Fibroblast of skin of back (primary cell): ENCODE data around the gene SOX14.

Source experiments
- DNase-seq: peaks from one replicate; pipeline ENCODE4 v3.0.0-alpha.2; 2013

Gene SOX14

DNA sequence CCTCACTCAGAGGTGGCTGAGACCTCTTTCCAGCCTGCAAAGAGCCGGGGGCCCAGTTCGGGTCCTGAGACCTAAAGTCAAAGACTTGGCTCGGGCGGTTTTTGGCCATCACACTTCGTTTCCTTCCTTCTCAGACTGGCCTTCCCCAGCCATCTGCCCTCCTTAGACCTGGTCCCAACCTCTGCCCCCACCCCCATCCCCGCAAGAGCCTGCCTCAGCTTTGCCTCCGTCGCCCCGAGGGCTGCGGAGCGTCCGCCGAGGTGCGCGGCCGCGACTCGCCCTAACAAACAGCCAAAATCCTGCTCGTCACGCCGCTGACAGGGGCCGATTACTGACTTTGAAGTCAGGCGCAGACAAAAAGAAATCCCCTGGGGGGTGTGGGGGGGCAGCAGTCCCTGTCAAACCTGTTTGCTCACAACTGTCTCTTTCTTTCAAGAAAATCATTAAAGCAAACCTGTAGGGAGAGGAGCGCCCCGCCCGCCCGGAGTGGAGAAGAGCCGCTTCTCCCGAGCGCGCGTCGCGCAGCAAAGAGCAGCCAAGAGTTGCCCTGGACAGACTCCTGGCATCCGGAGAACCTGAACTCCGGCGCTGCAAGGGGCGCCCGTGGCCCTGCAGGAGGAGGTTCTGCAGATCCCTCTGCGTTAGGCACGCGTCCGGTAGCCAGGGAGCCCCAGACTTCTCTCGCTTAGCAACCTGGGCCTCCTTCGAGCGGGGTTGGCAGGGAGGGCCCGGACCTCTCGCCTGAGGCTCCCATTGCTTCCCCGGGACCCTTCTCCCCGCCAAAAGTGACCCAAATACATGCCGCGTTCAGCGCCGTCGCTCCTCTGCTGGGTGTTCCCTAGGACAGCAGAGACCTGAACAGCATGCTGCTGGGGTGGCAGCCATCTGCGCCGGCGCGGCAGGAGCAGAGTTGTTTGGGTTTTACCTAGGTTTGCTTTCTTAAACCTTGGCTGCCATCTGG lies 4.5 kb downstream of the SOX14 start:
- DNase-seq = no peak

DNA sequence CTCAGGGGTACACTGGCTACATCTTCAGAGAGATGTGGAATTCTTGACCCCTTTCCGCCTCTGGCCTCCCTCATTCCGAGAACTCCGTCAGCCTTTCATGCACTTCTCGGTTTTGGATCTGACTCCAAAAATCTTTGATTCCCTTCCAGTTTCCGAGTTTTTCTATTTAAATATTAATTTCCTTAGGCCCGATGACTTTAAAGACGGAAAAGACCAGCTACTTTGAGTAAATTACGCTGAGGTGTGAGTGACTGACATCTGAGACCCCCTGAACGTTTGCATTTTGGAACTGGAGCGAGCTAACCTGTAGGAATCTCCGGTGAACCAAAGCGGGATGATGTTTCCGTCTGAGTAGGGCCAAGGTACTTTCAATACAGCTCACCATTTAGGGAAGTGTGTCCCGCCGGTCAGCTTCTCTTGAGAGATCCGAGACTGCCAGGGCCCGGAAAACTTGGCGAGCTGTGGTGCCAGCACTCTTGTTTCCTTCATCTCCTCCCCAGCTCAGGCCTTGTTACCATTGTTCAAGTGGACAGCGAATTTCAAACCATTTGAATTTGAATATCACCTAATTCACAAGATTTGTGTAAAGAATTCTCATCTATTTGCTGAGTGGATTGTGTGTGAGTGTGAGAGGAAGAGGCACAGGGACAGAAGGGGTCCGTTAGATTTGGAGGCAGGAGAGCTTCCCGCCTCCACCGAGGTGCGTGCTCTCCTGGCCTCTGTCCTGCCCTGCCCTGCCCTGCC lies 5.4 kb downstream of the SOX14 start:
- no peak for DNase-seq

DNA sequence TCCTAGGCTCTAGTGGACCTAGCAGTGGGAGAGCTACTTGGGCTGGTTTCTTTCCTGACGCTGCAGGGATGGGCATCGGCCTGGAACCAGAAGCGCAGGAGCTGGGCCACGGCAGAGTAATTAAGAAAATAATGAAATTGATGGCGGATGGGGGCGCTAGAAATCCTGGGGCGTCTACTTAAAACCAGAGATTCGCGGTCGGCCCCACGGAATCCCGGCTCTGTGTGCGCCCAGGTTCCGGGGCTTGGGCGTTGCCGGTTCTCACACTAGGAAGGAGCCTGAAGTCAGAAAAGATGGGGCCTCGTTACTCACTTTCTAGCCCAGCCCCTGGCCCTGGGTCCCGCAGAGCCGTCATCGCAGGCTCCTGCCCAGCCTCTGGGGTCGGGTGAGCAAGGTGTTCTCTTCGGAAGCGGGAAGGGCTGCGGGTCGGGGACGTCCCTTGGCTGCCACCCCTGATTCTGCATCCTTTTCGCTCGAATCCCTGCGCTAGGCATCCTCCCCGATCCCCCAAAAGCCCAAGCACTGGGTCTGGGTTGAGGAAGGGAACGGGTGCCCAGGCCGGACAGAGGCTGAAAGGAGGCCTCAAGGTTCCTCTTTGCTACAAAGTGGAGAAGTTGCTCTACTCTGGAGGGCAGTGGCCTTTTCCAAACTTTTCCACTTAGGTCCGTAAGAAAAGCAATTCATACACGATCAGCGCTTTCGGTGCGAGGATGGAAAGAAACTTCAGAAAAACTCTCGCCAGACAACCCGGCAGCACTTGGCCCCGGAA lies 6.1 kb downstream of the SOX14 start:
- no peak for DNase-seq

DNA sequence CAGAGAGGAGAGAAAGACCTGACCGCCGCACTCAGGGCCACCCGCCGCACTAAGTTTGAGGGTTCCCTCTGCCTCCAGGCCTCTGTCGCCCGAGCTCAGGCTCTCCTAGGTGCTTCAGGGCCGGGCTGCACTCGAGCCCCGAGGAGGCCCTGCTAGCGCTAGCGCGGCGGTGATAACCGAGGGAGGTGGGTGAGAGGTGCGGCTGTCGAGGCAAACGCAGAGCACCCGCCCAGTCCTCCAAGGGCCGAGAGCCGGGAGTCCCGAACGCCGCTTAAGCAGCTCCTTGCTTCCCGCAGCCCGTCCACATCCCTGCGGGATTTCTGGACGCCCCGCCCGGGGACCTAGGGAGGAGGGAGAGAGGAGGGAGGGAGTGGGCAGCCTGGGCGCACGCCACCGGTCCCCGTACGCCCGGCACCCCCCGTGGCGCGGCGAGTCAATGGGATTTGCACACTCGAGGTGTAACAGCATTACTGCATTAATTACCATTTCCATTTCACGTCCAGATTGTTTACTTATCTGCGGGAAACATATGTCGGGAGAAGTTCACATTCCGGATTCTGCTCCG lies 6.8 kb downstream of the SOX14 start:
- no peak for DNase-seq

DNA sequence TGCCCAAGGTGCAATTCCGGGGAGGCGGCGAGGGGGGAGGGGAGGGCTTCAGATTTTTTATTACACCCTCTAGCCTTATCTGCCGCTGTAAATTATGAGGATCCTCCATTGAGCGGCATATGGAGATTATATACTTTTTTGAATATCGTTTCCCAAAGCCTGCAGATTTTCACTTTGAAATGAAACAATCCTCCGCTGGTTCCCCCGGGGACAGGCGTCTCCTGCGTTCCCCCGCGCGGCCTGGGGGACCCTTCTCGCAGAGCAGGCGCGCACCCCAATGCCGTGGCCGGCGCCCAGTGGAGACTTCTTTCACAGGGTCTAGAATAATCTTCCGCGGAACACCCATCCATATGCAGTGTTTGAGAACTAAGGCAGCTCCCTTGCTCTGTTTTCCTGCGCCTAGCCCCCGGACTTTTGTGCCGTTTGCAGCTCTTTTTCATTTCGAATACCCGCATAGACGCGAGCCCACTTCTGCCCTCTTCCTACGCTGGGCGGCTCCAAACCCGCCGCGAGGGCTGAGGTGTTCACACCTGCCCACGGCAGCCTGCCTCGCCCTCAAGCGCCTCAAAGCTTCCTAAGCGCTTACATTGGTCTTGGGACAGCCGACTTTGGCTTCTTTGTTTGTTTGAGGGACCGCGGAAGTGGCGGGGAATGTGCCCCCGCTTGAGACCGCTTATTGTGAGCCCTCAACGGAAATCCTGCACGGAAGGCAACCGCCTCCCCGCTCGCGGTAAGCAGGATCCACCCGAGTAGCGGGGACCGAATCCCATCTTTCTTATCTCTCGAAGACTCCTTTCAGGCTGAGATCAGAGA lies 7.5 kb downstream of the SOX14 start:
- DNase-seq = no peak

DNA sequence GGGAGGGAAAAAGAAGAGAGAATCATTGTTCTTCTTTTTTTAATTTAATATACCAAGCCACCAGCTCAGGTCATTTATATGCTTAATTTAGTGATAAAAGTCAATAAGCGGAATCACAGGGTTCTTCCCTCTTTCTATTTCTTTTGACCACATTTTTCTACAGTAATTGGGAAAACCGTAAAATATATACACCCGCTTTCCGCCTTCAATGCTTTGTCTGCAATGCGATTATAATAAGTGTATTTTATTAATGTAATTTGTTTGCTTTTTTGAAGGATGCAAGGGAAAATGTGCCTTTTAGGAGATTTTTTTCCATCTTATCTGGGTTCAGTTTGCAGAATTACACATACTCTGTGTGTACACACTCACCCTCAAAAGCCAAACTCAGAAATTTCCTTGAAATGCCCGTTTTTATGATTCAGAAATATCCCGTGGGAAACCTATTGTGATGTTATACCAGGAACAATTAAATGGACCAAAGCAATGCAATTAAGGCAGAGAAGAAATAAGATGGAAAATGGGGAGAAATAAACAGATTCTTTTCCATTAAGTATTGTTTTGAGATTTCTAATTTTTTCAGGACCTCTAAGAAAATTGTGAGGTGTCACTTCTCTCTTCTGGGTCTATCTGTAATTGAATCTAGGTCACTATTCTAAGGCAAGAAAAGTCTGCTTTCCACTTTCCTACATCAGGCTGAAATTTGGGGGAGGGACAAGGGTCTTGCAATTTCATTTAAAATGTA lies 8.3 kb downstream of the SOX14 start:
- no peak for DNase-seq

DNA sequence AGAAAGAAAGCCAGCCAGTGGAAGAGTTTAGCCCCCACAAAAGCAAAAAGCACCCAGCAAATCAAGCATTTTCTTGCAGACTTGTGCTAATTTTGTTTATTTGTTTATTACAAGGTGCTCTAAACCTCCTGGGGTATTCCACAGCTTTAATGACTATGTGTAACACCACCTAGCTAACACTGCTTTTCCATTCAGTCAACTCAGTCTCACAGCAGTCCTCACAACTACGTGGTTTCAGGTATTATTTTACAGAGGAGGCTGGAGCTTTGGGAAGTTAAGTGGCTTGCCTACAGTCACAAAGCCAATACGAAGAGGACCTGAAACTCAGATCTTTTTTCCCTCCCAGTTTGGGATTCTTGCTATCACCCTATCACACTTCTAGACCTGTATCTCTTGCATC lies 14.8 kb downstream of the SOX14 start:
- no peak for DNase-seq

DNA sequence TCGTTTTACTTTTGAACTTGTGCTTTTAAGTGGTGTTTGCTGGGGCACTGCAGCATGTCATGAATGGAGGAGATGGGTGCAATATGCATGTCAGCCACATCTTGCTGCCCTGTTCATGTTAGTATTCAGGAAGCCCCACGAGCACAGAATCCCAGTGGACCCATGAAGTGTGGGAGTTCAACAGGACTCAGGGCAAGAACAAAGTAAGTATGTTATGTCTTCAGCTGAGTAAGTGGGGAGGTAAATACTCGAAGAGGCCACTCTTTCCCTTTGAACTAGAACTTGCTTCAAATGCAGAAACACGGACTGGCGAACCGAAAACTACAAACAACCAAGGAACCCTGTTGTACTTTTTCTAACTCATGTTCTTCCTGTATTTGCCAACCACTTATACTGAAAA lies 23.4 kb downstream of the SOX14 start:
- DNase-seq = no peak

DNA sequence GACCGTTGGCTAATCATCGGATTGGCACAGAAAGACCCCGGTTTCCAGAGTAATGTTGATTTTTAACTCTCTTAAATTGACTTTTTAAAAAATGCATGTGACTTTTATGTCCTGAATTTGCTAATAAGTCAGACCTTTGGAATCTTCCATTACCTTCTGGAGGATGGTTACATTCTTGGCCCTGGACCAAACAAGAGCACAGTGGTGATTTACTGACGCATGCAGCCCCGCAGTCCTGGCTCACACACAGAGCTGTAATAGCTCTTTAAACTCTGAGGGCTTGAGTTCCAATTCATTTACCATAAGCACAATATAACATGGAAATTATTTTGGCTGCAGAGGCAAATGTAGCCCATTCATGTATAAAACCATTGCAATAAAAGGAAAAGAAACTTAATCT lies 25.1 kb downstream of the SOX14 start:
- DNase-seq = no peak

DNA sequence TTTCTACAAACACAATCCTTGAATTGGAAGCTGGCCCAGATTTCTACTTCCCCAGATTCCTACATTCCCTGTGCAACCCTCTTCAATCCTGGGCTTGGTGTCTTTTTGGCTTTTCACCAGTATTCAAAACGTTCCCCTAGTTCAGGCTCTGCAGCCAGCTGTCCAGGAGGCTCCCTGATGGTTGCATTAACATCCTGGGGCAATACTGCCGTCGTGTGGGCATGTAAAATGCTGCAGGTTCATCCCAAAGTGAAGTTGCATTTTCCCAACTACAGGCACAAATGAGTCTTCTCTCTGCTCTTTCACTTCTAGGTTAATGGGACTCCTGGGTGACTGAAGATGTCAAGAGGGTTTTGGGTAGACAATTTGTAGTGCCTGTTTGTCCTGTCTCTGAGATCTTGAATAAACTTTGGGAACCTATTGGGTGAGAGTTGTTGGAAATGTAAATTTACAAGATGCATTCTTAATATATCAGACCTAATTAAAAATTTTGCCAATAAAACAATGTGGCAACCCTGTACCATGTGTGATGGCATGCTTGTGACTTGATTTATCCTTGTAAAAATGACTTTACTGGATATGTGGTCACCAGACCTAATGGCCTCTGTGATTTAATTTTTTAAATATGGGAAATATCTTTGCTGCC lies 28.6 kb downstream of the SOX14 start:
- DNase-seq = peak; percentile 6

DNA sequence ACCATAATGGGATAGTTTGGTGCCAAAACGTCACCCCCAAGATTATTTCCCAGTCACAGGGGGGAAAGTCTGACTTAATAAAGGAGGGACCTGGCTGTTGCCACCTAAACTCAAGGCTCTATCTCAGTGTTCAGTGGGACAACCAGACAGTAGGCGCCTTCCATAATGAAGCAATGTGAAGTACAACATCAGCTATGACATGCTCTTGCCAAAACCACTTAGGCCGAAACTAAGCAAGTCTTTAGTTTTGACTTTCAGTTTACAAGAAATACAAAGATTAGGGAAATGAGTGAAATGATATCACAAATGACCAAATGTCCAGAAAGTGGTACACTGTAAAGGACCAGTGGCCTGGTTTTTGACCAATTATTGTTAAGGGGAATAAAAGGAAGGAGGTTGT lies 32.9 kb downstream of the SOX14 start:
- no peak for DNase-seq

DNA sequence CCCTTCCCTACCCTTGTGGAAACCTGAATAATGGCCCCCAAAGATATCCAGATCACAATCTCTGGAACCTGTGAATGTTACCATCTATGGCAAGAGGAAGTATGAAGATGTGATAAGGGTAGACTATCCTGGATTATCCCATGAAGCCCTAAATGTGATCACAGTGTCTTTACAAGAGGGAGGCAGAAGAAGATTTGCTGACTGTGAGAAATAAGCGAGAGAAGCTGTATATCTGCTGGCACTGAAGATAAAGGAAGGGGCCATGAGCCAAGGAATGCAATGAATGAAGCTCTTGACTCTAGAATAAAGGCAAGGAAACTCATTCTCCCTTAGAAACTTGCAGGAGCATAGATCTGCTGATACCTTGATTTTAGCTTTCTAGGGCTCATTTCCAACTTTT lies 39.1 kb downstream of the SOX14 start:
- no peak for DNase-seq

DNA sequence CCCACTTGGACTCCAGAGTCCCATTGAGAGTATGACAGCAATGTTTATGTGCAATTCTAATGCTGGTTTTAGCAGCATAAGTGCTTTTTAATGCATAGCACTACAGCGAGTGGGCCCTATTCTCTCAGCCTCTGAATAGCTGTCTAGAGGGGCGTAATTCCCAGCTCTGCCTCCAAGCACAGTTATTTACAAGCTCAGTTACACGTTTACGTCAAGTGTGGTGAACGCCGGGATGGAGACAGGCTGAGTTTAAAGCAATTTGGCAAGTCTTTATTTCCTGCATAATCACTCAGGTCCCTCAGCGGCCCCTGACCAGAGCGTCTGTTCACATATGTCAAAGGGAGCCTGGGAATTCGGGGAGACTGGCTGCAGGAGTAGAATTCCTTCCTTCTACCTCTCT lies 43.9 kb downstream of the SOX14 start:
- no peak for DNase-seq

DNA sequence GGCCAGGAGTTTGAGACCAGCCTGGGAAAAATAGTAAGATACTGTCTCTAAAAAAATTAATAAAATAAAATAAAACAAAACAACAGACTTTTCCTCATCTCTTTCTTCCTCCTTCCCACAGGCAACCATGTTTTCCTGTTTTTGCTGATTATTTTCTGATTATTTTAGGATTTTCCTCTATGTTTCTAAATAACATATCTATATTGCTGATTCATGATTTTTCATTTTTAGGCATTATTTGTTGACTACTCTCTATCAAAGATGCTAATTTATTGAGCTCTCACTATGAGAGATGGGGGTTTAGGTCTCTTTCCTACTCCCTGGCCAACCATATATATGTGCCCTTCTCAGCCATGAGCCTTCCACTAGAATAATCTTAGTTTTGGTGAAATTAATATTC lies 45.4 kb downstream of the SOX14 start:
- no peak for DNase-seq

DNA sequence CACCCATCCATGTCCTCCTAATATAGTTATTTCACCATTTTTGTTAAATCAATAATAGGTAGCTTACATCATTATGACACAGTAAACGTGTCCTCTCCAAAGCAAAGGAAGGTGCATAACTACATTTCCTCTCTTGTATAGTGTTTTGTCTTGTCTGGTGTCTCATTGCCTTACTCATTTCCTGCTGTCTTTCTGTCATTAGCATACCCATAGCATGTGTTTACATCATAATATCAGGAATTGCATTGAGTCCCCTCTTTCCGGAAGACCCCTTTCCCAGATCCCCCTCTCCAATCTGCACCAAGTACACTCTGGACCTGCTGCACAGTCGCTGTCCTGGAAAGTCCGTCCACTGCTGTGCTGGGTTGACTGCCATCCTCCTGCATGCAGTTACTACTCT lies 47.9 kb downstream of the SOX14 start:
- no peak for DNase-seq

DNA sequence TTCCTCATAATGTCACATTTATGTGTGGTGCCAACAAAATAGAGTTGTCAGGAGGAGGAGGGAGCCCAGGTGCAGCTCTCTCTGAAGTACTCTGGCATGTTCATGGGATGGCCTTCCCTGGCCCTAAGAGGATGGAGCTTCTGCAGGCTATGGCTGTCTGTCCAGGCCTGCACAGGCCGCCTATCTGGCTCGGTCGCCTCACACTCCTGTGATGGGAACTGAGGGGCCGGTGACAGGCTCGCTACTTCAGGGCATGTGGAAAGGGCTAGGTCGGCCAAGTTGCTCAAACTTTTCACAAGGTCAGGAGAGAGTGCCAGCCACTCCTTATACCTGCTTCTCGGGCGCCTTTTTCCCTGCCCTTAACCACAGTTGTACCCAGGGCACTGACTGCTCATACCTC lies 51.1 kb downstream of the SOX14 start:
- no peak for DNase-seq
